Measurements from ENCODE around the gene GAR1.
"Not testable (repeated sequence)": the region's sequence is repeated elsewhere in the genome, so short reads cannot be mapped to it uniquely, and the experiment has no call there.

The GAR1 gene

GRCh38 chr4:109815151-109816081 lies at the start of gene GAR1:
GAR1 (plus strand) TSS chr4:109815762; CDS start chr4:109816165, 403 bp downstream.
- peak; percentile 53 for DNase-seq

GRCh38 chr4:109782092-109782491 lies 33.5 kb upstream of the GAR1 start:
- not testable (repeated sequence) for DNase-seq

- DNase-seq: no peak
These were observed 28.7 kb upstream of the GAR1 start for GRCh38 chr4:109786846-109787245.

- DNase-seq: no peak
These were observed 27.8 kb upstream of the GAR1 start for GRCh38 chr4:109787807-109788206.

DNA sequence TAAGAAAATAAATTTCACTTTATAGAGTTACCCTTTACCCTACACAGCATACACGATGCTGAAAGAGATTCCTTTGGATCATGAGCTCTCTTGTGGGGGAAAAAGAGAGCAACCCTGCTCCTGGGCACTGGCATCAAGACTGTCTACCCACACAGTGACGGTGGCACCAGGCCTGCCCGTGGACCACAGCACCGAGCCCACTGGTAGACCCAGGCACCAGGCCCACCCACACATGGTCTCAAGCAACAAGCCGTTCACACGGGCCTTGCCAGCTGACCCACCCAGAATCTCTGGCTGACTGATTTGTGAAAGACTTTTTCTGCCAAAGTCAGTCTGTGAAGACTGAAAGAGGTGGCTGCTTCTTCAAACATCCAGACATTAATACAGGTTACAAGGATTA lies 20.5 kb upstream of the GAR1 start:
- no peak for DNase-seq

GRCh38 chr4:109798866-109799265 lies 16.7 kb upstream of the GAR1 start:
- no peak for DNase-seq

- no peak for DNase-seq
These were observed 14.3 kb upstream of the GAR1 start for GRCh38 chr4:109801099-109801789.

GRCh38 chr4:109801895-109802319 lies 13.7 kb upstream of the GAR1 start, which contains the start of gene CFI:
CFI (minus strand) TSS chr4:109801999; CDS start chr4:109801971, 28 bp downstream.
- DNase-seq: no peak

GRCh38 chr4:109803924-109804571 lies 11.5 kb upstream of the GAR1 start:
- no peak for DNase-seq

- no peak for DNase-seq
These were observed 5.9 kb upstream of the GAR1 start for GRCh38 chr4:109809655-109810054.

- DNase-seq: no peak
These were observed 4.8 kb upstream of the GAR1 start for GRCh38 chr4:109810552-109811387.

- DNase-seq: no peak
These were observed 3.9 kb upstream of the GAR1 start for GRCh38 chr4:109811707-109812106.

- DNase-seq: no peak
These were observed 500 bp downstream of the GAR1 start for GRCh38 chr4:109816082-109816442.

- no peak for DNase-seq
These were observed 1.3 kb downstream of the GAR1 start for GRCh38 chr4:109816894-109817293.

- DNase-seq: no peak
These were observed 2.7 kb downstream of the GAR1 start for GRCh38 chr4:109818268-109818667.

GRCh38 chr4:109820563-109820962 lies 5.0 kb downstream of the GAR1 start:
- DNase-seq: no peak

GRCh38 chr4:109821185-109821584 lies 5.6 kb downstream of the GAR1 start:
- DNase-seq: no peak

DNA sequence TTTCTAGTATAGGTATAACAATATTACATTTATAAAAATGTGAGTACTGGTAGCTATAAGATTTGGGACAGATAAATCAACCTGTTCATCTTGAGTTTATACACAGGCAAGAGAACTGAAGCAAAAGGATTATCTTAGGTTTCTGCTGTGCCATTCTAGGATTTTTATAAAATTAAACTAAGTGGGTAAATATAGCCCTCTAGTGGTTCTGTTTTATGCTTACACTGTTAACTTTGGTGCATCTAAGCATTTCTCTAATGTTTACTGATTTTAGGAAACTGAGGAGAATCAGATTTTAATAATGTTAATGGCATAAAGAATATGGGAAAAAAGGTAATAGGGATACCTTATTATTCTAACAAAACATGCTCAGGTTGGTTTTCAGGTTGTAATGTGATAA lies 11.2 kb downstream of the GAR1 start:
- DNase-seq: no peak

GRCh38 chr4:109827672-109828071 lies 12.1 kb downstream of the GAR1 start, which contains the start of gene RRH:
RRH (plus strand) TSS chr4:109827972; CDS start chr4:109828028, 56 bp downstream.
- DNase-seq: no peak

GRCh38 chr4:109833756-109834155 lies 18.2 kb downstream of the GAR1 start:
- no peak for DNase-seq

GRCh38 chr4:109836985-109837384 lies 21.4 kb downstream of the GAR1 start:
- DNase-seq: no peak

GRCh38 chr4:109846395-109847098 lies 31.0 kb downstream of the GAR1 start:
- DNase-seq: no peak

All from NCI-H2029 treated with DMSO at 0.1 percent for 48 hours (cell line).